B cell (primary cell): Measurements from ENCODE around the gene SEMA3G. TPM values are rescaled to one million over a fixed set of nuclear protein-coding genes. Genes with fewer than 3 reads are reported as not detected.

Experiments used
- ATAC-seq: fragments of 200-7000 bp; cut with Tn5 transposase; one replicate; pipeline ENCODE4 v1.10.0; 2021; ENCODE audit warnings: low read depth, mild to moderate bottlenecking, moderate number of reproducible peaks, moderate library complexity
- CTCF ChIA-PET: fragments of 350-600 bp; sonication (Branson Sonifier 250); formaldehyde crosslinking; loops from one replicate; lab custom pipeline; 2021; ENCODE audit warnings: antibody characterized with exemption, inconsistent platforms; lab: Charles Lee
- POLR2A ChIA-PET: fragments of 350-600 bp; sonication (Branson Sonifier 250); formaldehyde crosslinking; loops from one replicate; lab custom pipeline; 2021; ENCODE audit warnings: antibody characterized with exemption; lab: Charles Lee
- DNase-seq: peaks from one replicate; pipeline ENCODE4 v3.0.0; 2013
- H2AFZ ChIP-seq: 2 replicates; pipeline ENCODE4 v1.6.1; 2012; ENCODE audit warnings: mild to moderate bottlenecking, low read depth, low read length; ENCODE audit not compliant: insufficient read depth, poor library complexity, severe bottlenecking
- H3K27ac ChIP-seq, 2 donors: 1 replicate in 1 of 2; 2 replicates in 1 of 2; pipeline ENCODE4 v1.5.1; 2012 to 2013; ENCODE audit warnings: low read length in 2 of 2, mild to moderate bottlenecking in 2 of 2, moderate library complexity in 1 of 2
- H3K27me3 ChIP-seq, 4 experiments: fragments of 200-600 bp in 1 of 4; sonication (generic) in 1 of 4; replicated peaks in 1 of 4; 1 replicate in 2 of 4; 2 replicates in 2 of 4; pipeline versions ENCODE4 v1.6.1 to v1.7.0; 2013 to 2016; ENCODE audit warnings: low read length in 3 of 4, mild to moderate bottlenecking in 2 of 4, mixed read lengths in 1 of 4, moderate library complexity in 1 of 4; ENCODE audit not compliant: insufficient read depth in 4 of 4, control insufficient read depth in 3 of 4; ENCODE audit errors: control extremely low read depth in 1 of 4
- H3K36me3 ChIP-seq, 2 experiments: replicated peaks in 1 of 2; 1 replicate in 1 of 2; 2 replicates in 1 of 2; pipeline versions ENCODE4 v1.6.1 to v1.7.1; 2013; ENCODE audit warnings: low read length in 1 of 2; ENCODE audit not compliant: insufficient read depth in 2 of 2, control insufficient read depth in 1 of 2; ENCODE audit errors: control extremely low read depth in 1 of 2, extremely low read depth in 1 of 2
- H3K4me1 ChIP-seq, 2 donors: fragments of 200-600 bp in 1 of 2; sonication (generic) in 1 of 2; 1 replicate in 1 of 2; 2 replicates in 1 of 2; pipeline versions ENCODE4 v1.5.1 to v1.6.1; 2013 to 2017; ENCODE audit warnings: low read length in 2 of 2; ENCODE audit not compliant: control insufficient read depth in 2 of 2, insufficient read depth in 2 of 2
- H3K4me2 ChIP-seq: replicated peaks from 2 replicates; pipeline ENCODE3; 2012; ENCODE audit warnings: mild to moderate bottlenecking, low read depth, low read length; ENCODE audit not compliant: poor library complexity, severe bottlenecking
- H3K4me3 ChIP-seq, 5 experiments: fragments of 200-600 bp in 1 of 5; sonication (generic) in 1 of 5; 1 replicate in 3 of 5; 2 replicates in 2 of 5; pipeline versions ENCODE4 v1.5.1 to v1.7.0; 2011 to 2016; ENCODE audit warnings: low read length in 4 of 5, mild to moderate bottlenecking in 4 of 5, low read depth in 2 of 5, control low read depth in 1 of 5, moderate library complexity in 1 of 5; ENCODE audit not compliant: insufficient read depth in 1 of 5; ENCODE audit errors: control extremely low read depth in 1 of 5, extremely low read depth in 1 of 5
- H3K79me2 ChIP-seq: fragments of 200-600 bp; sonication (generic); one replicate; pipeline ENCODE4 v1.6.0; 2016; ENCODE audit warnings: low read length; ENCODE audit not compliant: control insufficient read depth, insufficient read depth
- H3K9ac ChIP-seq: fragments of 200-600 bp; sonication (generic); 2 replicates; pipeline ENCODE4 v1.6.1; 2017; ENCODE audit warnings: mild to moderate bottlenecking, low read length, moderate library complexity
- H3K9me3 ChIP-seq, 3 donors: one replicate each; pipeline versions ENCODE4 v1.6.1 to v1.7.1; 2013; ENCODE audit warnings: low read length in 2 of 3; ENCODE audit not compliant: control insufficient read depth in 2 of 3, insufficient read depth in 1 of 3; ENCODE audit errors: control extremely low read depth in 1 of 3
- H4K20me1 ChIP-seq: 2 replicates; pipeline ENCODE4 v1.6.0; 2012; ENCODE audit warnings: mild to moderate bottlenecking, low read length; ENCODE audit not compliant: insufficient read depth, control insufficient read depth, poor library complexity, severe bottlenecking
- H3K27ac Mint-ChIP-seq: one replicate; pipeline ENCODE4 v1.8.0; 2021; ENCODE audit warnings: mixed read lengths
- H3K27me3 Mint-ChIP-seq: one replicate; pipeline ENCODE4 v1.8.0; 2021; ENCODE audit warnings: mixed read lengths
- H3K4me1 Mint-ChIP-seq: one replicate; pipeline ENCODE4 v1.8.0; 2021; ENCODE audit warnings: mixed read lengths
- H3K4me3 Mint-ChIP-seq: one replicate; pipeline ENCODE4 v1.8.0; 2021; ENCODE audit warnings: mixed read lengths
- H3K9me3 Mint-ChIP-seq: one replicate; pipeline ENCODE4 v1.8.0; 2022; ENCODE audit warnings: mixed read lengths; ENCODE audit not compliant: insufficient read depth
- EZH2 ChIP-seq: IDR thresholded peaks from 2 replicates; pipeline ENCODE4 v1.6.1; 2012; ENCODE audit warnings: borderline replicate concordance, low read depth, mild to moderate bottlenecking, moderate library complexity, low read length; ENCODE audit not compliant: insufficient read depth, poor library complexity, severe bottlenecking
- WGBS: methylation state at CpG from one replicate; pipeline ENCODE4 v1.1.5; 2013; ENCODE audit warnings: missing lambda C conversion rate; ENCODE audit not compliant: insufficient coverage; 5-methylcytosine and 5-hydroxymethylcytosine counted together
- intact Hi-C: fragments of 100-400 bp; cut with micrococcal nuclease; formaldehyde crosslinking; loops from one replicate; pipeline ENCODE4 v1.10.0; 2022
- polyA plus RNA-seq: library from polyadenylated mRNA; depleted of rRNA; stranded (reverse); fragments of >200 nt; gene quantifications from 2 replicates; pipeline ENCODE4 v1.2.3, GENCODE V29; 2012
- total RNA-seq, 2 donors: library from RNA; stranded (reverse); fragments of 120-200 nt in 1 of 2; gene quantifications; 1 replicate in 1 of 2; 2 replicates in 1 of 2; pipeline versions ENCODE4 v1.2.3 to v1.2.4, GENCODE V29; 2013 to 2022
- TF ChIP-seq, protein P1 (sequence below): fragments of 200-600 bp; IDR thresholded peaks from one replicate; pipeline ENCODE4 v1.8.0; 2022; ENCODE audit warnings: antibody characterized with exemption, mild to moderate bottlenecking

Gene SEMA3G
- total and polyA plus RNA-seq, 2 donors (not counting 1 experiment from before 2014, with no cell fraction given): 0.10 to 0.42 TPM

DNA sequence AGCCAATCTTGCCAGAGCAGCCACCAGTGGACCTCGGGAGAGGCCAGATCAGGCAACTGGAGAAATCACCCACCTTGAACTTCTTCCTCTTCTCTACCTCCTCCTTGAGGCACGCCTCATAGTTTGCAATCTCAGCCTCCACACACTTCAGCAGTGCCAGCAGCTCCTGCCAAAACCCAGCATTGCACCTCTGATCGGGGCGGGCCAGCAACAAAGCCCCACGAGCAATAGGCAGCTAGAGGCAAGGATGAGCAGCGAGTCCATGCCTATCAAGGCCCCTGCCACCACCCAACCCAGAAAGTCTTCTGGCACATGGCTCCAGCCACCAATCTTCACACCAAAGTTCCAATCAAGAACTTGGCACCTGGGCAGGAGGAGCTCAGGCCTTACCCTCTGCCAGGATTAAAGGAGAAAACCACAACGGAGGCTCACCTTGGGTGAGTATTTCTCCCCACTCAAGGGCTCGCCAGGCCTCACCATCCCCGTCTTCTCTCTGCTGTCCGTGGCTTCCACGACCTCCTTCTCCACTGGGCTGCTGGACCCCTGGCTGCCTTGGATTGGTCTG is 42.1 kb downstream of the SEMA3G start:
- Histone ChIP-seq H3K36me3 (peaks cover 4 to 83% of the 10 kb centered on the region in 2 experiments), H3K4me3 (no peak overlapping the region)

DNA sequence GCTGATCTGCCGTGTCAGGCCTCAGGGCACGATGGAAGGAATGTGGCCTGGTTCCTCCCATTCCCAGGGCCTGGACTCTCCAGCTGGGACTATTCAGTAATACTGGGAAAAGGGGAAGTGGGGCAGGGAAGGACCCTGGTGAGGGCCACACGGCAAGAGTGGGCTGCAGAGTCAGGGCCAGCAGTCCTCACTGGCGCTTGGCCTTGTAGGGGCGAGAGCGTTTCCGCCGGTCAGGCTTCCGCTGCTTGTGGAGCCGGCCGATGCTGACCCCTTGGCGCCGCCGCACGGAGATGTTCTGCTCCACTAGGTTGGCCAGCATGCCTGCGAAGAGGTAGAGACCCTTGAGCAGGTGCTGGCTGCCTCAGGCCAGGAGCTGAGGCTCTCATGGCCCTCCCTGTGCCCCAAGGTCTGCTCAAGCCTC is 42.8 kb downstream of the SEMA3G start:
- Histone ChIP-seq H3K9me3 (no peaks in the 10 kb centered on the region), H3K27me3 (no peaks in the 10 kb centered on the region), H3K4me1 (no peaks in the 10 kb centered on the region), H3K4me3 (no peak overlapping the region), H4K20me1 (peaks cover 10% of the 10 kb centered on the region), H3K27ac (no peak overlapping the region), H2AFZ (no peak overlapping the region), H3K9ac (no peak overlapping the region), H3K36me3 (peaks cover 4 to 76% of the 10 kb centered on the region in 2 experiments), H3K79me2 (peaks cover 6% of the 10 kb centered on the region), H3K4me2 (no peak overlapping the region)
- H3K4me1 Mint-ChIP-seq: no peaks in the 10 kb centered on the region
- ChIA-PET POLR2A (no interaction called here), CTCF (no interaction called here)
- no peaks in the 10 kb centered on the region for H3K9me3 Mint-ChIP-seq
- 97% methylated on average over 16 of the region's 16 CpGs for WGBS
- no peaks in the 10 kb centered on the region for H3K27me3 Mint-ChIP-seq
- H3K27ac Mint-ChIP-seq: no peak overlapping the region
- ATAC-seq: no peak
- TF ChIP-seq EZH2: no peak
- TF ChIP-seq, protein P1, sequence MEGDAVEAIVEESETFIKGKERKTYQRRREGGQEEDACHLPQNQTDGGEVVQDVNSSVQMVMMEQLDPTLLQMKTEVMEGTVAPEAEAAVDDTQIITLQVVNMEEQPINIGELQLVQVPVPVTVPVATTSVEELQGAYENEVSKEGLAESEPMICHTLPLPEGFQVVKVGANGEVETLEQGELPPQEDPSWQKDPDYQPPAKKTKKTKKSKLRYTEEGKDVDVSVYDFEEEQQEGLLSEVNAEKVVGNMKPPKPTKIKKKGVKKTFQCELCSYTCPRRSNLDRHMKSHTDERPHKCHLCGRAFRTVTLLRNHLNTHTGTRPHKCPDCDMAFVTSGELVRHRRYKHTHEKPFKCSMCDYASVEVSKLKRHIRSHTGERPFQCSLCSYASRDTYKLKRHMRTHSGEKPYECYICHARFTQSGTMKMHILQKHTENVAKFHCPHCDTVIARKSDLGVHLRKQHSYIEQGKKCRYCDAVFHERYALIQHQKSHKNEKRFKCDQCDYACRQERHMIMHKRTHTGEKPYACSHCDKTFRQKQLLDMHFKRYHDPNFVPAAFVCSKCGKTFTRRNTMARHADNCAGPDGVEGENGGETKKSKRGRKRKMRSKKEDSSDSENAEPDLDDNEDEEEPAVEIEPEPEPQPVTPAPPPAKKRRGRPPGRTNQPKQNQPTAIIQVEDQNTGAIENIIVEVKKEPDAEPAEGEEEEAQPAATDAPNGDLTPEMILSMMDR: no peak
- DNase-seq: no peak
- H3K4me3 Mint-ChIP-seq: no peak overlapping the region
- intact Hi-C loops: no loop called here

More for the DNA sequence above, 42.1 kb downstream of the SEMA3G start:
- Histone ChIP-seq H4K20me1 (peaks cover 14% of the 10 kb centered on the region), H3K4me2 (no peak overlapping the region), H3K9ac (no peak overlapping the region), H3K27ac (no peak overlapping the region), H3K27me3 (no peaks in the 10 kb centered on the region), H3K9me3 (no peaks in the 10 kb centered on the region), H3K79me2 (peaks cover 13% of the 10 kb centered on the region), H2AFZ (no peak overlapping the region), H3K4me1 (peaks cover 0 to under 1% of the 10 kb centered on the region in 2 donors)
- DNase-seq (no peak), ATAC-seq (no peak)
- TF ChIP-seq, protein P1: no peak
- TF ChIP-seq EZH2: no peak
- no peak overlapping the region for H3K27ac Mint-ChIP-seq
- H3K4me3 Mint-ChIP-seq: no peak overlapping the region
- no peaks in the 10 kb centered on the region for H3K9me3 Mint-ChIP-seq
- POLR2A ChIA-PET: no interaction called here
- CTCF ChIA-PET: no interaction called here
- WGBS: 99% methylated on average over 8 of the region's 11 CpGs
- H3K4me1 Mint-ChIP-seq: no peaks in the 10 kb centered on the region
- intact Hi-C loops: no loop called here
- H3K27me3 Mint-ChIP-seq: no peaks in the 10 kb centered on the region
